ENCODE results near the gene SLC41A3.

The SLC41A3 gene

DNA sequence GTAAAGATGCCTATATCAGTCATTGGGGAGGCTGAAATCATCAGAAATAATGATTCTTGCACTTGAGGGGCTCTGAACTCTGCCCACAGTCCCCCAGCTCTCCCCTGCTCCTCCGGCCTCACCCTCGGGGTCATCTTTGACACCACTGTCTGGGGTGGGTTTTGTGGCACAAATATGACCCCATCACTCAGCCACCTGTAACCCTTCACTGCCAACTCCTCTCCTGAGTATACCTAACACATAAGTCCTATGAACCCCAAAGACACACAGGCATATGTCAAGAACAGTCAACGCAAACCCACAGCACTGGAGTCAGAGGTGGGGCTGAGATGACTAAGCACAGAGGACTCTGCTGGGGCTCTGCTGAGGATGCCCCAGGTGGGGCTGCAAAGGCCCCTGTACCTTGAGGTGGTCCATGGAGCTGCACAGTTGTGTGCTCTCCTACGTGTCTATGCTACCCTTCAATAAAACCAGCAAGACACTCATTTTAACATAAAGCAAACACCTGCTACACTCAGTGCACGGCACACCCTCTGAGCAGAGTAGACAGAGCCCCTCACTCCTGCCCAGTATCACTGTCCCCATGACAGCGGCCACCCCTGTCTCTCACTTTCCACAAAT is 29.9 kb downstream of the SLC41A3 start:
- no peak for DNase-seq (ENCODE audit: low read depth)
- H3K4me3 ChIP-seq (replicated peaks; ENCODE audit: low read depth, low read length): no peak overlapping the region
- no peak for TF ChIP-seq CTCF (IDR thresholded peaks at IDR 0.05; ENCODE audit: low read length, missing control alignments)

DNA sequence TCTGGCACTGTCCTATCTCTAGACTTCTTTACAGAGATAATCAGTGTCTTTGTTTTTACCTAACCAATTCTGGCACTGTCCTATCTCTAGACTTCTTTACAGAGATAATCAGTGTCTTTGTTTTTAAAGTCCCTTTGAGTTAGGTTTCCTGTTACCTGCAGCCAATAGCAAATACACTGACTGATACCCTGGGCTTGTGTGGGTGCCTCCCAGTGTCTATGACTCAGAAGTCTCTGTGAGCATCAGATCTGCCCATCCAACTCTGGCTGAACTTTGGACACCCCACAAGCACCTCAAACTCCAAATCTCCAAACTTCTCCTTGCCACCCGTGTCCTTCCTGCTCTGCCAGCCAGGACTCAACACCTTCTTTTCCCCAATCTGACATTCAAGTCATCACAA is 30.4 kb downstream of the SLC41A3 start:
- TF ChIP-seq CTCF (IDR thresholded peaks at IDR 0.05; ENCODE audit: low read length, missing control alignments): no peak
- no peak overlapping the region for H3K4me3 ChIP-seq (replicated peaks; ENCODE audit: low read depth, low read length)
- no peak for DNase-seq (ENCODE audit: low read depth)

DNA sequence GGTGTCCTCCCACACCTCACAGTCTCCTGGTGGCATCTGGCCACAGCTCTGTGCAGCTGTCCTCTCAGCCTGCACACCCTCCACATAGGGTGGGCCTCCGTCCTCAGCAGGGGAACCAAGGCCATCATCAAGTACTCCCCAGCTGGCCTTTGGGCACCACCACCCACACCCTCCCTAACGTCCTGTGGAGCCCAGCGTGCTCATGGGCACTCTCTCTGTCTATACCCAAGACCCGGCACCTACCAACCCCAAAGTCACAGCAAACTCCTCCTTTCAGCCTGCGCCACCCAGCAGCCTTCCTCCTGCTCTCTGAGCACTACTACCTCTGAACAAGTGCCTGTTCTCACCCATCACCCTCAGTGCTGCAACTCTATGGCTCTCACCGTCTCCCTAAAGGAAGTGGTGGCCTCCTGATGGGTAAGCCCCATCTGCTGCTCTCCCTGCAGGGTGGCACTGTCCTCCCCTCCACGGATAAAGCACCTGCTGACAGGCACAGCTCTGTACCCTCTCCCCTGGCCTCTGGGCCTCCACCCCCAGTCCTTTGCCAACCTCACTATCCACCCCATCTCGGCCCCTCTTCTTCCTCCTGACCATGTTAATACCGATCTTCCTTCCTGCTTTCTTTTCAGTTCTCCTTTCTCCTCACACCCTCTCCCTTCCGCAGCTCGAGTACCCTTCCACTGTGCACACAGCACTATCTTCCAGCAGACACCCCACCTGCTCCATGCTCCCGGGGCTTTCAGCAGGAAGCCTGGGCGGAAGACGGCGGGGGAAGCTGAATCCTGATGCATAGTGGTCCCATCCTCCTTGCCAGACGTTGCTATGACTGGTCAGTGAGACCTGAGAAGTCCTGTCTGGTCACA is 31.5 kb downstream of the SLC41A3 start:
- H3K4me3 ChIP-seq (replicated peaks; ENCODE audit: low read depth, low read length): no peak overlapping the region
- DNase-seq (ENCODE audit: low read depth): no peak
- no peak for TF ChIP-seq CTCF (IDR thresholded peaks at IDR 0.05; ENCODE audit: low read length, missing control alignments)

GRCh38 chr3:126051741-126052140 is 32.2 kb downstream of the SLC41A3 start:
- no peak for DNase-seq (ENCODE audit: low read depth)
- H3K4me3 ChIP-seq (replicated peaks; ENCODE audit: low read depth, low read length): no peak overlapping the region
- TF ChIP-seq CTCF (IDR thresholded peaks at IDR 0.05; ENCODE audit: low read length, missing control alignments): no peak

DNA sequence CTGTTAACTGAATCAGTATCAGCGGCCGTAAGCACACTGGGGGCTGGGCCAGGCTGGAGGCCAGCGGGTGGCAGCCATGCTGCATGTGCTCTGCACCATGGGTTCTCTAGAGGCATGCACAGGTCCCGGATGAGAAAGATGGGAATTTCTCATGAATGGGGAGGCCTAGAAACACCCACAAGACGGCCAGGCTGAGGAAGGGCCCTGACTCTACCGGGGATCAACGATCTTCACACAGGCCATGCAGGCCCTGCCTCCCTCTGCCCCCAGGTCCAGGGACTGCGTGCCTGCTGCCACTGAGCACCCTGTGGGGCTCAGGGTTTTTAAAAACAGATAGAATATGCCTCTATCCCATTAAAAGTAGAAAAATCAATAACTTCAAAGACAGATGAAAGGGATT is 32.7 kb downstream of the SLC41A3 start:
- TF ChIP-seq CTCF (IDR thresholded peaks at IDR 0.05; ENCODE audit: low read length, missing control alignments): no peak

GRCh38 chr3:126050626-126051025 is 33.3 kb downstream of the SLC41A3 start:
- no peak overlapping the region for H3K4me3 ChIP-seq (replicated peaks; ENCODE audit: low read depth, low read length)
- no peak for TF ChIP-seq CTCF (IDR thresholded peaks at IDR 0.05; ENCODE audit: low read length, missing control alignments)
- no peak for DNase-seq (ENCODE audit: low read depth)

More for the DNA sequence above, 32.7 kb downstream of the SLC41A3 start:
- no peak for DNase-seq (ENCODE audit: low read depth)
- H3K4me3 ChIP-seq (replicated peaks; ENCODE audit: low read depth, low read length): no peak overlapping the region
